HG03139 (cell line): ENCODE measurements around the gene PHAF1.
"Not testable (repeated sequence)": the region's sequence is repeated elsewhere in the genome, so short reads cannot be mapped to it uniquely, and the experiment has no call there.

Experiments used
- ATAC-seq: cut with Tn5 transposase; IDR thresholded peaks from one replicate; pipeline ENCODE4 v1.9.1; 2021; ENCODE audit not compliant: unreplicated experiment

Gene PHAF1

GRCh38 chr16:67104845-67105244 lies 4.9 kb upstream of the PHAF1 start:
- no peak for ATAC-seq

GRCh38 chr16:67105246-67105645 lies 4.5 kb upstream of the PHAF1 start:
- ATAC-seq = no peak

- ATAC-seq = no peak
Measured at GRCh38 chr16:67105881-67106280, 3.9 kb upstream of the PHAF1 start.

DNA sequence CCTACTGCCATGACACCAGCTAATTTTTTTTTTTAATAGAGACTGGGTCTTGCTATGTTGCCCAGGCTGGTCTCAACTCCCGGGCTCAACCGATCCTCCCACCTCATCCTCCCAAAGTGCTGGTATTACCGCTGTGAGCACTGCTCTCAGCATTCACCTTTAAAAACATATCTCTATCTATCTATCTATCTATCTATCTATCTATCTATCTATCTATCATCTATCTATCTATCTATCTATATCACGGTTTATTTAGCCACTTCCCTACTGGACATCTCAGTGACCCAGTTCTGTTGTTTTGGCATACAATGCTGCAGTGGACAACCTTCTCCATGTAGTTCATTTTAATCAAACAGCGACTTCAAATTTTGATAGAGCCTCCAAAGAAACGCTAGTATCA lies 1.3 kb upstream of the PHAF1 start:
- no peak for ATAC-seq

- ATAC-seq = no peak
Measured at GRCh38 chr16:67108931-67109406, 772 bp upstream of the PHAF1 start.

DNA sequence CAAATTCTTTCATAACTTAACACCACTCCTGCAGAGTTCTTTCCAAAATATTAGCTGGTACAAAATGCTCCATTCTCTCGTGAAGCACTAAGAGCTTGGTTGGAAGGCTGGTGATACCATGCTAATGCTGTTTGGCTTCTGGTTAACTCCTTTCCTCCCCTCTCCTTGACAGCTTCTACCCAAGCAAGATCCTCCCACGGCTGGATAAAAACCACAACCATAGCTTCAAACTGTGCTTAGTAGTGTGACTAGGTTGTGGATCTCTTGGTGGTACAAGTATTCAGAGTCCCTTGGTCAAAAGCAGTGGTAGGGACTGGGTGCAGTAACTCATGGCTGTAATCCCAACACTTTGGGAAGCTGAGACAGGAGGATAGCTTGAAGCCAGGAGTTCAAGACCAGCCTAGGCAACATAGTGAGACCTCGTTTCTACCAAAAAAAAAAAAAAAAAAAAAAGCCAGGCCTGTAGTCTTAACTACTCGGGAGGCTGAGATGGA lies 2.3 kb downstream of the PHAF1 start:
- no peak for ATAC-seq

DNA sequence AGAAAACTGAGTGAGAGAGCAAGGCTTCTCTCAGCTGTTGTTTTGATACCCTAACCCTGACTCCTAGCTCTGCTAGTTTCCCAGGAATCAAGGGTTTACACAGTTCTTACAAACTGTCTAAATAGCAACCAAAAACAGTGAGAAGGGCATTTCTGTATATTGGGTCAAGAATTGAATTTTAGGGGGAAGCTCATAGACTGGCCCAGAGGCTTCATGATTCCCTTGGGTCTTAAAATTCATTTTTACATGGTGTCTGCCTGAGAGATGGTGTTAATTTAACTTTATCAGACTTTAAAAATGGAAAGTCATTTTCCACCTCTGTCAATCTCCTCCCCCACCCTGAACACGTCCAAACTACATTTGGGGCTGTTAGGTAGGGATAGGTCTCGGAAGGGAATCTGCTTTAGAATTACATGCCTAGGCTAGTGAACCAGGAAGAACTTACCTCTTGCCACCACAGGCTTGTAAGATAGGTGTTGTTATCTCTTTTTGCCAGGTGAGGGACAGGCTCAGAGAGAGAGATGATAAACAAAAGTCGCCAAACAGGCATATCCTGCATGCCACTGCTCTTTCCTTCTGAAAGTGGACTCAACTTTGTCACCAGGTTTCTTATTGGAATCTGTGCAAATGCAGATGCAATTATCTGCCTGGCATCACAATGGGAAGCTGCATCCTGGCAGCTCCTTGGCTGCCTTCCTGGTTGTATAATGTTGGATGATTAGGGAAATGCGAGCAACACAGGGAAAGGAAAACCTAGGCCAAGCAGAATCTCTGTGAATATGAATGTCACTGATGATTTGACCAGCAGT lies 3.1 kb downstream of the PHAF1 start:
- ATAC-seq = no peak

DNA sequence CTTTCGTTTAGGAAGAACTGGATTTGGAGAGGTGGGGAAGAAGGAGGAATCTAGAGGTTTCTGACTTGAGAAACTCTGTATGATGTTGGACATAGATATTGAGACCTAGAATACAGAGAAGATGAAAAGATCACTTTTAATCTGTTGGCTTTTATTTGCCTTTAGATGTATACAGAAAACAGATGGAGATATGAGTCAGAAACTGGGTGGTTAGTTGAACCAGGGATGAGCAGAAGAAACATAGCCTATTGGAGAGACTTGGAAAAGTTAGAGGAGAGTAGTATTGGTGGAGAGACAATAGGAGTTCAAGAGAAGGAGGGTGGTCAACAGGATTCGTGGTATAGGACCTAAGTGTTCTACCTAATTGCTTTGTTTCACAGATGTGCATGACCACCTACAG lies 5.1 kb downstream of the PHAF1 start:
- ATAC-seq = no peak

- no peak for ATAC-seq
Measured at GRCh38 chr16:67115639-67116038, 5.9 kb downstream of the PHAF1 start.

- ATAC-seq = no peak
Measured at GRCh38 chr16:67116388-67117311, 6.9 kb downstream of the PHAF1 start.

- ATAC-seq = no peak
Measured at GRCh38 chr16:67117716-67118115, 8.0 kb downstream of the PHAF1 start.

DNA sequence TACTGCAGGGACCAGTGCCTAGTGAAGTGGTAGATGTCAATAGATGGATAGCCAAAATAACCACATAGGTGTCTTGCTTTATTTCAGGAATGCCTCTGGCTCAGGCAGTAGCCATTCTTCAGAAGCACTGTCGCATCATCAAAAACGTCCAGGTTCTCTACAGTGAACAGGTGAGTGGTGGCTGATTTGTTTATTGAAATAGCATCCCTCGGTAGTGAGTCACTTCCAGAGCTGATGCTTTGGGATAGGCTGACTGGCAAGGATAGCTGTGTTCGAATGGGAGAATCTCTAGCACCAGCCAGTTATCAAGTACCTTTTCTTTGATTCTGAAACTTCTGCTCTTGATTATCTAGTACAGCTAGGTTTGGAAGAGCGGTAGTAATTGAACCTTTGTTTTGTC lies 10.3 kb downstream of the PHAF1 start:
- no peak for ATAC-seq

GRCh38 chr16:67122799-67123198 lies 13.1 kb downstream of the PHAF1 start:
- not testable (repeated sequence) for ATAC-seq

DNA sequence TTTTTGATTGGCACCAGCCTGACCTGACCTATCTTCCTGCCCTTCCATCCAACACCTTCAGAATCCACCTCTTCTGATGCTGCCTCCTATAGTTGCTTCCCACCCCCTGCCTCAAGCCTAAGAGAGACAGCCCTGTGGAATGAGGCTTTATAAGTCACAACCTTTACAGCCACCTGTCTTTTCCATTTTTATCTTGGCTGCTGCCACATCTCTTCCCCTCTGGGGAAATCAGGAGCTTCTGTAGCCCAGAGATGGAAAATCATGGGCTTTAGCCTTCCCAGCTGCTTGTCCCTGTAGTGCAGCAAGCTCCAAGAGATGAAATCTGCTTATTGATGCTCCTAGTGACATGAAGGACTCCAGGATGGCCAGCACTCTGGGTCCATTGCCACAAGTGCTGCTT lies 18.7 kb downstream of the PHAF1 start:
- no peak for ATAC-seq

DNA sequence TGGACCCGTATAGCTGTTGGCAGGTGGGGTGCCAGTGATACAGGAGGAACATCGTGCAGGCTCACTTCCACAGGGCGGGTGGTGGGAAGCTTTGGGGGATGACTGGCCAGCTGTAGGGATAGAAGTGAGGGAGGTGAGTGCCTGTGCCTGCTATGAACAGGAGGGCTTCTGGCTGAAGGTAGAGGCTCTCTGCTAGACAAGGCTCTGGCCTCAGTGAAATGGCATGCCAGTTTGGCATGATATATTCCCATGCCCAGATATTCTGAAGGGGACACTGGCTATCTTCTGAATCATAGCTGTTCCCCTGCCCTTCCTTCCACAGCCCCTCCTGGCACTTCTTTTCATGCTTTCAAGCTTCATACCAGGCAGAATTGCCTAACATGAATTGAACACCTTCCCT lies 19.1 kb downstream of the PHAF1 start:
- ATAC-seq = no peak

DNA sequence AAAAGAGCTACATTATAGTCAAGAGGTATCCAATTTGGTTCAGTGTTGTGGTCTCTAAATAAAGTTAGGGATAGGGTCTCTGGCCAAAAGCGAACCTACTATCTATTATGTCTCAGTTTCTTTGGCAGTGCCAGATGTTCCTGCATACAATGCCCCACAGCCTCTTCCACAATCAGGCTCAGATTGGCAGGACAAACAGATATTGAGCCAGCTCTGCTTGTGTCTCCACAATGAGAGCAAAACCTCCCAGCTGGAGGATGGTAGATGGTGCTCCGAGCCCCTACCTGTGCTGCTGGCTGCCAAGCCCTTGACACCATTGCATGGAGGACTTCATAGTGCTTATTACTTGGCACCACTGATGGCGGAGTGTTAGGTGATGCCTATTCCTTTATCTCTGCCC lies 19.7 kb downstream of the PHAF1 start:
- no peak for ATAC-seq

DNA sequence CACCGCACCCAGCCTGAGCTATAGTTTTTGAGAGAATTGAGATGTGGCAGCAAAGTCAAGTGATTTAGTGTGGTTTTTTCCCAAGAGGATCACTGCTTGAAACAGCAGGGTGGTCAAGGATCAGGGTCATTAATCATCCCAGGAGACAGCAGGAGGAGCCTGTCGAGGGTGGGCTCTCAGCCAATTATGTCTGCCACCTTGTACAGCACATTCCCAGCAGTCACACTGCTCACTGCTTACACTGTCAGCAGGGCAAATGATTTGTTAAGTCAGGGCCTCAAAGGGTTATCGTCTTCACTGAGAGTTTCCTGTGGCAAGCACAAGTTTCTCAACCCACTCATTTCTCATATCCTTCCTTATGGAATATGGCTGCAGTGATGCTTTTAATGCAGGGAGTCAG lies 27.9 kb downstream of the PHAF1 start:
- ATAC-seq = no peak

- ATAC-seq = no peak
Measured at GRCh38 chr16:67141391-67141790, 31.6 kb downstream of the PHAF1 start.

DNA sequence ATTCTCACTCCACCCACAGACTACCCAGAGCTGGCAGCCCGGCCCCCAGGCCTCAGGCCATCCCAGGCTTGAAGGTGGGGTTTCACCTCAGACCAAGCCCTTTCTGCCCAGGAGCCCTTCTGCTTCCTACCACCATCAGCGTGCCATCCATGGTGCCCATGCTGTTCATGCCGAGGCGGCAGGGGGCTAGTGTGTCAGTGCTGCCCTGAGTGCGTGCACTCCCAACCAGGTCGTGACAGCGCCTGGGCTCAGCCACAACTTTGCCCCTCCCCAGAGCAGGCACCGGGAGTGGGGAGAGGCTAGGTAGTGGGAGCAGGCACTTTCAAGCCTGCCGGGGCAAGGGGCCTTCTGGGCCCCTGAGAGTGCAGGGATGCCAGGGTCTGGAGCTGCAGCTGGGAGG lies 32.6 kb downstream of the PHAF1 start:
- no peak for ATAC-seq

GRCh38 chr16:67144943-67145342 lies 35.2 kb downstream of the PHAF1 start:
- no peak for ATAC-seq

DNA sequence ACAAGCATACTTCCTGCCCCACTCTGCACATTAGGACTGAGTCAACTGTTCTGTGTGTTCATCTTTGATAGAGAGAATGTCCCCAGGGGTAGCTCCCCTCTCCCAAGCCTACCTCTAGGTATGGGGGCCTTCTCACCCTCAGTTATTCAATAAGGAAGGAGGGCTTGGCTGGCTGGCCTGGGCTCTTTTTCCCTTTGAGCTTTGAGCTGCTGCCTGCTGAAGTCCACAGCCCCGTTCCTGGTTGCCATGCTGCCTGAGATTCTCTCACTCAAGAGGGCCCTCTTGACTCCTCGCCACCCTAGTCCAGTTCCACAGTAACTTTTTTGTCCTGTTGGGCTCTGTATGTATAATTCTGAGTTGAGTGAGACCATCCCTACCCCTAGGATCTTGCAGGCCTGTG lies 36.0 kb downstream of the PHAF1 start:
- ATAC-seq = no peak
